M059J (cell line): Measurements from ENCODE around the gene IFIH1. TPM values are rescaled to one million over a fixed set of nuclear protein-coding genes. Genes with fewer than 3 reads are reported as not detected.

ENCODE experiments used
- total RNA-seq: library from RNA; depleted of rRNA; stranded (reverse); fragments of >200 nt; shearing (Covaris generic); gene quantifications from 2 replicates; pipeline ENCODE4 v1.2.3, GENCODE V29; 2014; rRNA removed

The IFIH1 gene
- total RNA-seq, 1 experiment from 2014 or later, result 90.2 TPM

Other genes with a start within 250 kb of the IFIH1 start
- 13.5 and 17.5 TPM in 2 replicates for gene DPP4, start 244.5 kb downstream of the IFIH1 start, total RNA-seq
- gene GCG, start 166.4 kb downstream of the IFIH1 start, total RNA-seq, result not detected in 2 replicates
- gene FAP, start 75.2 kb downstream of the IFIH1 start, total RNA-seq, result 22.8 and 31.9 TPM in 2 replicates
- gene GCA, start 25.4 kb upstream of the IFIH1 start, total RNA-seq, result 31.4 and 51.7 TPM in 2 replicates